GM23338 (cell line): ENCODE data around the gene CCBE1. TPM values are rescaled to one million over a fixed set of nuclear protein-coding genes. Genes with fewer than 3 reads are reported as not detected.

ENCODE experiments used
- ATAC-seq: fragments of 200-7000 bp; cut with Tn5 transposase; 3 replicates; pipeline ENCODE4 v1.9.1; 2020
- DNase-seq: peaks from one replicate; pipeline ENCODE4 v3.0.0-alpha.2; 2015; ENCODE audit warnings: low spot score
- H2AFZ ChIP-seq: fragments of 200-600 bp; sonication (generic); 2 replicates; pipeline ENCODE4 v1.8.0; 2016; ENCODE audit warnings: antibody characterized with exemption, mild to moderate bottlenecking, moderate library complexity
- H3F3A ChIP-seq: fragments of 200-600 bp; sonication (generic); replicated peaks from 2 replicates; pipeline ENCODE4 v1.8.0; 2017; ENCODE audit warnings: antibody characterized with exemption, mixed run types, low read depth
- H3K27ac ChIP-seq: fragments of 200-600 bp; sonication (generic); 2 replicates; pipeline ENCODE4 v1.6.1; 2016; ENCODE audit warnings: low read depth
- H3K27me3 ChIP-seq: fragments of 200-600 bp; sonication (generic); 2 replicates; pipeline ENCODE4 v1.8.0; 2016; ENCODE audit warnings: mild to moderate bottlenecking, mixed run types, moderate library complexity; ENCODE audit not compliant: insufficient read depth
- H3K36me3 ChIP-seq: fragments of 200-600 bp; sonication (generic); 2 replicates; pipeline ENCODE4 v1.8.0; 2016; ENCODE audit warnings: mild to moderate bottlenecking; ENCODE audit not compliant: insufficient read depth
- H3K4me1 ChIP-seq: fragments of 200-600 bp; sonication (generic); 2 replicates; pipeline ENCODE4 v1.8.0; 2016; ENCODE audit warnings: mild to moderate bottlenecking, moderate library complexity; ENCODE audit not compliant: insufficient read depth
- H3K4me2 ChIP-seq: fragments of 200-600 bp; sonication (generic); 2 replicates; pipeline ENCODE4 v1.7.1; 2017; ENCODE audit warnings: mixed run types
- H3K4me3 ChIP-seq: fragments of 200-600 bp; sonication (generic); 2 replicates; pipeline ENCODE4 v1.6.1; 2016; ENCODE audit warnings: mixed run types
- H3K79me2 ChIP-seq: fragments of 200-600 bp; sonication (generic); replicated peaks from 2 replicates; pipeline ENCODE4 v1.8.0; 2017; ENCODE audit warnings: mild to moderate bottlenecking; ENCODE audit not compliant: insufficient read depth
- H3K9me2 ChIP-seq: fragments of 200-600 bp; sonication (generic); 2 replicates; pipeline ENCODE4 v1.8.0; 2017; ENCODE audit not compliant: insufficient read depth
- H4K20me1 ChIP-seq: fragments of 200-600 bp; sonication (generic); replicated peaks from 2 replicates; pipeline ENCODE4 v1.8.0; 2017; ENCODE audit warnings: mild to moderate bottlenecking; ENCODE audit not compliant: insufficient read depth
- H3K27ac Mint-ChIP-seq: 2 replicates; pipeline ENCODE4 v1.8.0; 2020; ENCODE audit warnings: inconsistent platforms, mild to moderate bottlenecking, moderate library complexity, mixed read lengths
- H3K27me3 Mint-ChIP-seq: 3 replicates; pipeline ENCODE4 v1.8.0; 2022; ENCODE audit warnings: low read depth, mild to moderate bottlenecking, moderate library complexity, mixed read lengths, inconsistent platforms; ENCODE audit not compliant: insufficient read depth, poor library complexity
- H3K36me3 Mint-ChIP-seq: 3 replicates; pipeline ENCODE4 v1.8.0; 2021; ENCODE audit warnings: low read depth, mild to moderate bottlenecking, inconsistent platforms, moderate library complexity, mixed read lengths
- H3K4me1 Mint-ChIP-seq: 3 replicates; pipeline ENCODE4 v1.8.0; 2020; ENCODE audit warnings: mild to moderate bottlenecking, inconsistent platforms, mixed read lengths
- H3K4me3 Mint-ChIP-seq: 3 replicates; pipeline ENCODE4 v1.8.0; 2021; ENCODE audit warnings: moderate library complexity, mild to moderate bottlenecking, inconsistent platforms, mixed read lengths
- H3K9me3 Mint-ChIP-seq: 3 replicates; pipeline ENCODE4 v1.8.0; 2020; ENCODE audit warnings: moderate library complexity, mild to moderate bottlenecking, inconsistent platforms, mixed read lengths
- CREB1 ChIP-seq: fragments of 250-450 bp; sonication (Bioruptor Pico); IDR thresholded peaks from 2 replicates; pipeline ENCODE4 v1.5.0; 2020; ENCODE audit warnings: low read depth, mild to moderate bottlenecking, moderate library complexity
- CTCF ChIP-seq, 2 experiments: fragments of 200-600 bp in 1 of 2; sonication (generic) in 1 of 2; conservative IDR thresholded peaks; 2 replicates each; pipeline versions ENCODE4 v1.5.1 to v1.6.1; 2016 to 2017; ENCODE audit warnings: antibody characterized with exemption in 2 of 2, low read depth in 2 of 2, mild to moderate bottlenecking in 2 of 2, moderate library complexity in 1 of 2
- EZH2 ChIP-seq: fragments of 200-600 bp; sonication (generic); IDR thresholded peaks from one replicate; pipeline ENCODE4 v1.8.0; 2017; ENCODE audit warnings: antibody characterized with exemption, mild to moderate bottlenecking, low read depth; ENCODE audit not compliant: unreplicated experiment
- EZH2phosphoT487 ChIP-seq: fragments of 200-600 bp; sonication (generic); IDR thresholded peaks from one replicate; pipeline ENCODE4 v1.8.1; 2018; ENCODE audit warnings: antibody characterized with exemption; ENCODE audit not compliant: unreplicated experiment
- JUNB ChIP-seq: IDR thresholded peaks from one replicate; pipeline ENCODE4 v1.6.1; 2016; ENCODE audit warnings: antibody characterized with exemption; ENCODE audit not compliant: unreplicated experiment
- NANOG ChIP-seq: IDR thresholded peaks from 2 replicates; pipeline ENCODE4 v1.6.1; 2016; ENCODE audit warnings: antibody characterized with exemption, borderline replicate concordance
- POLR2AphosphoS5 ChIP-seq: IDR thresholded peaks from 2 replicates; pipeline ENCODE4 v1.6.1; 2016; ENCODE audit warnings: antibody characterized with exemption, low read depth
- REST ChIP-seq: IDR thresholded peaks from one replicate; pipeline ENCODE4 v1.6.1; 2018; ENCODE audit warnings: antibody characterized with exemption; ENCODE audit not compliant: unreplicated experiment
- STAT1 ChIP-seq: IDR thresholded peaks from one replicate; pipeline ENCODE4 v1.6.1; 2016; ENCODE audit warnings: antibody characterized with exemption; ENCODE audit not compliant: unreplicated experiment
- ZNF114 ChIP-seq: fragments of 250-450 bp; sonication (Bioruptor Pico); IDR thresholded peaks from 2 replicates; pipeline ENCODE4 v1.5.0; 2020; ENCODE audit warnings: mild to moderate bottlenecking, moderate library complexity
- ZNF331 ChIP-seq: fragments of 250-450 bp; sonication (Bioruptor Pico); IDR thresholded peaks from 2 replicates; pipeline ENCODE4 v1.5.0; 2020; ENCODE audit warnings: low read depth, mild to moderate bottlenecking, moderate library complexity
- ZNF462 ChIP-seq: fragments of 250-450 bp; sonication (Bioruptor Pico); IDR thresholded peaks from 2 replicates; pipeline ENCODE4 v1.5.0; 2020; ENCODE audit warnings: mild to moderate bottlenecking, moderate library complexity
- polyA plus RNA-seq: library from polyadenylated mRNA; unstranded; fragments of >200 nt; fragmentation: Nextera tagmentation; extraction: Ambion mirVana; gene quantifications from 2 replicates; pipeline ENCODE4 v1.2.1, GENCODE V29; 2016
- total RNA-seq: library from RNA; depleted of rRNA; stranded (reverse); fragments of >200 nt; shearing (Covaris generic); gene quantifications from 2 replicates; pipeline ENCODE4 v1.2.3, GENCODE V29; 2014
- TF ChIP-seq, protein P1 (sequence below): IDR thresholded peaks from 2 replicates; pipeline ENCODE4 v1.6.1; 2016; ENCODE audit warnings: antibody characterized with exemption

Gene CCBE1
- total and polyA plus RNA-seq, 2 experiments from 2014 or later, result 2.1 to 2.6 TPM

- Histone ChIP-seq H3K27ac (no peak overlapping the region), H2AFZ (no peak overlapping the region), H3K27me3 (no peaks in the 10 kb centered on the region), H3K36me3 (no peaks in the 10 kb centered on the region), H3K4me2 (no peak overlapping the region), H3K4me3 (no peak overlapping the region), H3K9me2 (no peaks in the 10 kb centered on the region; the same call in 1 of the 2 replicates), H3F3A (no peaks in the 10 kb centered on the region), H4K20me1 (no peaks in the 10 kb centered on the region), H3K79me2 (no peaks in the 10 kb centered on the region), H3K4me1 (peaks cover 16% of the 10 kb centered on the region)
- DNase-seq (no peak), ATAC-seq (no peak)
- peaks cover 30% of the 10 kb centered on the region for H3K4me1 Mint-ChIP-seq
- H3K36me3 Mint-ChIP-seq, result no peaks in the 10 kb centered on the region
- H3K4me3 Mint-ChIP-seq, result no peak overlapping the region
- no peaks in the 10 kb centered on the region for H3K9me3 Mint-ChIP-seq
- H3K27me3 Mint-ChIP-seq, result peaks cover 2% of the 10 kb centered on the region
- TF ChIP-seq STAT1 (no peak), ZNF114 (CRISPR knock-in tag) (no peak), EZH2 (no peak), JUNB (no peak), ZNF331 (no peak), REST (no peak), CTCF (conservative IDR thresholded peaks at IDR 0.05; ENCODE audit: low read depth in 2 of 2) (no peak), ZNF462 (CRISPR knock-in tag) (no peak), NANOG (no peak), EZH2phosphoT487 (no peak), POLR2AphosphoS5 (no peak), CREB1 (CRISPR knock-in tag) (no peak)
- TF ChIP-seq, protein P1, sequence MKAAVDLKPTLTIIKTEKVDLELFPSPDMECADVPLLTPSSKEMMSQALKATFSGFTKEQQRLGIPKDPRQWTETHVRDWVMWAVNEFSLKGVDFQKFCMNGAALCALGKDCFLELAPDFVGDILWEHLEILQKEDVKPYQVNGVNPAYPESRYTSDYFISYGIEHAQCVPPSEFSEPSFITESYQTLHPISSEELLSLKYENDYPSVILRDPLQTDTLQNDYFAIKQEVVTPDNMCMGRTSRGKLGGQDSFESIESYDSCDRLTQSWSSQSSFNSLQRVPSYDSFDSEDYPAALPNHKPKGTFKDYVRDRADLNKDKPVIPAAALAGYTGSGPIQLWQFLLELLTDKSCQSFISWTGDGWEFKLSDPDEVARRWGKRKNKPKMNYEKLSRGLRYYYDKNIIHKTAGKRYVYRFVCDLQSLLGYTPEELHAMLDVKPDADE, result no peak
- H3K27ac Mint-ChIP-seq, result no peak overlapping the region; the same call in 1 of the 2 replicates
Observed at GRCh38 chr18:59393381-59393780, 303.8 kb downstream of the CCBE1 start.
